ENCODE results near the gene MUC5B.
"Not testable (repeated sequence)": the region's sequence is repeated elsewhere in the genome, so short reads cannot be mapped to it uniquely, and the experiment has no call there.

The MUC5B gene

DNA sequence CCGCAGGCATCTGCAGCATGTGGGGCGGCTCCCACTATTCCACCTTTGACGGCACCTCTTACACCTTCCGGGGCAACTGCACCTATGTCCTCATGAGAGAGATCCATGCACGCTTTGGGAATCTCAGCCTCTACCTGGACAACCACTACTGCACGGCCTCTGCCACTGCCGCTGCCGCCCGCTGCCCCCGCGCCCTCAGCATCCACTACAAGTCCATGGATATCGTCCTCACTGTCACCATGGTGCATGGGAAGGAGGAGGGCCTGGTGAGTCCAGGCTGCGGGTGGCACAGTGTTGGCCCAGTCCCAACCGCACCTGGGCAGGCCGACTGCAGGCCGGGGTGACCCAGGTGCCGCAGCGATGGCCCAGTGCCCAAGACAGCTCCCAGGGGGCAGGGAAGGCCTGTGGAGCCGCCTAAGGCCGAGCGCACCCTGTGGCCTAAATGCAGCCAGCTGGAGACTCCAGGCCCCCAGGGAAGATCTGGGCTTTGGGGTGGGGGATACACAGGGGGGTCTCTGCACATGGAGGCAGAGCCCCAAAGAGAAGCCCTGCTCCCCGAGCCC is 31.3 kb downstream of the MUC5B start:
- DNase-seq, result no peak

GRCh38 chr11:1254733-1255132 is 31.9 kb downstream of the MUC5B start:
- DNase-seq, result no peak

- DNase-seq, result no peak
Observed at GRCh38 chr11:1255151-1255550, 32.3 kb downstream of the MUC5B start.

DNA sequence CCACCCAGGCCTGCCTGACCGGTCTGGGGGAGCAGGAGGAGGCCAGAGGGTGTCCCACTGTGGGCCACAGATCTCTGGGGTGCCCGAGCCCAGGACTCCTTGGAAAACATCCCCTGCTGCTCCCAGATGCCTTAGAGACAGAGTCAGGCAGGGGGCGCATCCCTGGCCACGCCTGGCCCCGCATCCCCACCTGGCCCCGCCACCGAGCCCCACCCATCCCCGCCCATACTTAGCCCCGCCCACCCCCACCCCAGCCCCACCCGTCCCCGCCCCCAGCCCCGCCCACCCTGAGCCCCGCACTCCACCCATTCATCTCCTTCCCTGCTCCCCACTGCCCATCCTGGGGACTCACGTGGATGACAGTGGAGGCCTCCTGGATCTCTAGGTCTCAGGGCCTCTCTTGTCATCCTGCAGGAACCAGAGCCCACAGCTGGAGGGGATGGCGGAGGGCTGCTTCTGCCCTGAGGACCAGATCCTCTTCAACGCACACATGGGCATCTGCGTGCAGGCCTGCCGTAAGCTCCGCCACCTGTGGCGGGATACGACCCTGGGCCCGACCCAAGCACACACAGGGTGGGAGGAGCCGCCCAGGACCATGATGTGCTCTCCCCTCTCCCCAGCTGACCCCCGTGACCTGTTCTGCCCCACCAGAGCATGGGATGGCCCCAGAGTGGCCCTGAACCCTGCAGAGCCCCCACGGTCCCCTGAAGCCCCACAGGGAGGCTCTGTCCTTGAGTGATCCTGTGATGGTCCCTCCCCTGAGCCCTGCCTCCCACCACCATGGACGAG is 33.6 kb downstream of the MUC5B start:
- DNase-seq, result no peak

- DNase-seq, result no peak
Observed at GRCh38 chr11:1257366-1257765, 34.5 kb downstream of the MUC5B start.

GRCh38 chr11:1257916-1258315 is 35.0 kb downstream of the MUC5B start:
- no peak for DNase-seq

GRCh38 chr11:1258401-1259075 is 35.7 kb downstream of the MUC5B start:
- DNase-seq, result no peak

GRCh38 chr11:1259076-1259461 is 36.2 kb downstream of the MUC5B start:
- DNase-seq, result no peak

DNA sequence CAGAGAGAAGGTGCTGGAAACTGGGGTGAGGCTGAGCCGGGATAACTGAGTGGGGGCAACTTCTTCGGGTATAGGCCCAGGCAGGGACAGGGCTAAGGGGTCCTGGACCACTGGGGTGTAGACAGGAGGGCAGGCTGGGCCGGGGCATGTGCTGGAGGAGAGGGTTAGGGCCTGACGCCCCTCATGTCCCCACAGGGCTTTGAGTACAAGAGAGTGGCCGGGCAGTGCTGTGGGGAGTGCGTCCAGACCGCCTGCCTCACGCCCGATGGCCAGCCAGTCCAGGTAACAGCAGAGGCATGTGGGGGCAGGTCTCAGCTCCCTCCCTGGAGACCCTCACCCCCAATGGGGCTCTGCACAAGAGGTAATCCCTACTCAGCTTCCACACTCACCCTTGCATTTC is 36.7 kb downstream of the MUC5B start:
- DNase-seq, result no peak

DNA sequence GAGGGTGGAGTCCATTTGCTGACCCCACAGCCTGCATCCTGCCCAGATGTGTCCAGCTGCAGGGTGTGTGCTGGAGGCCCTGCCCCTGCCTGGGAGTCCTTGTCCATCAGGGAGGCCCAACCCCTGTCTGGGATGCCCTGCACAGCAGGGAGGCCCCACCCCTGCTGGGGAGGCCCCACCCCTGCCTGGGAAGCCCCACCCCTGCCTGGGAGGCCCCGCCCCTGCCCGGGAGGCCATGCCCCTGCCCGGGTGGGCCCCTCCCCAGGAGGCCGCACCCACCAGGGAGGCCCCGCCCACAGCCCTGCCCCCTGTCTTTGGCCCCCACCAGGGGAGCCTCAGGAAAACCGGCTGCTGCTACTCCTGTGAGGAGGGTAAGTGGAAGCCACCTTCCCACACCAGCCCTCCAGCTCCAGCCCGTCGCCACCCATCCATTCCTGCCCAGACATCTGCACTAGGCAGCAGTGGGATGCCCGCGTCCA is 37.2 kb downstream of the MUC5B start:
- peak; percentile 12 for DNase-seq

- DNase-seq, result no peak
Observed at GRCh38 chr11:1260620-1261019, 37.8 kb downstream of the MUC5B start.

- DNase-seq, result no peak
Observed at GRCh38 chr11:1261241-1262071, 38.6 kb downstream of the MUC5B start.

- DNase-seq, result peak; percentile 83
Observed at GRCh38 chr11:1262172-1263006, 39.5 kb downstream of the MUC5B start.

DNA sequence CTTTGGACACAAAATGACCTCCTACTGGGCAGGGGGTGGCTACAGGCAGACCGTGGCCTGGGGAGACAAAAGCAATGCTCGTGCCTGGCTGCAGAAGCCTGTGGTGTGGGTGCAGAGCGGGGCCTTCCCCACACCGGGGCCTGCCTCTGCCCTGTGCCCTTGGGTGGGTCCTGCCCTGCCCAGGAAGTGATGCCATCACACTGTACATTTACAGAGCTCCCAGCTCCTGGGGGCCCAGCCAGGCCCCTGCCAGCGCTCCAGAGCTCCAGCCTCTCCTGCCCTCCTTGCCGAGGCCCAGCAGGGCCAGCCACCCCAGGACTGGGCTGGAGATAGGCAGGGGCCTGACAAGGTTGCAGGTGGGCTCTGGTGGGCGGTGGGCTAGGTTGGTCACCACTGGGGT is 40.1 kb downstream of the MUC5B start:
- DNase-seq, result no peak

- DNase-seq, result peak; percentile 76
Observed at GRCh38 chr11:1264444-1264843, 41.6 kb downstream of the MUC5B start.

DNA sequence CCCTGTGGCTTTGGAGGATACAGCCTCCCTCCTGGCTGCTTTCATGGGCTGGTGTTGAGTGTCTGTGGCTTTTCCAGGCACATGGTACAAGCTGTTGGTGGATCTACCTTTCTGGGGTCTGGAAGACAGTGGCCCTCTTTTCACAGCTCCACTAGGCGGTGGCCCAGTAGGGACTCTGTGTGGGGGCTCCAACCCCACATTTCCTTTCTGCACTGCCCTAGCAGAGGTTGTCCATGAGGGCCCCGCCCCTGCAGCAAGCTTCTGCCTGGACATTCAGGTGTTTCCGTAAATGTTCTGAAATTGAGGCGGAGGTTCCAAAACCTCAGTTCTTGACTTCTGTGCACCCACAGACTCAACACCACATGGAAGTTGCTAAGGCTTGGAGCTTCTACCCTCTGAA is 42.6 kb downstream of the MUC5B start:
- DNase-seq, result not testable (repeated sequence)

DNA sequence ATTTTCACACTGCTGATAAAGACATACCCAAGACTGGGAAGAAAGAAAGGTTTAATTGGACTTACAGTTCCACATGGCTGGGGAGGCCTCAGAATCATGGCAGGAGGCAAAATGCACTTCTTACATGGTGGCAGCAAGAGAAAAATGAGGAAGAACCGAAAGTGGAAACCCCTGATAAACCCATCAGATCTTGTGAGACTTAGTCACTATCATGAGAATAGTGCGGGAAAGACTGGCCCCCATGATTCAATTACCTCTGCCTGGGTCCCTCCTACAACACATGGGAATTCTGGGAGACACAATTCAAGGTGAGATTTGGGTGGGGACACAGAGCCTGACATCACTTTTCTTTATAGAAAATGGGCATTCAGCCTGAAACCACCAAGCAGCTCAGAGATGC is 44.1 kb downstream of the MUC5B start:
- DNase-seq, result not testable (repeated sequence)

DNA sequence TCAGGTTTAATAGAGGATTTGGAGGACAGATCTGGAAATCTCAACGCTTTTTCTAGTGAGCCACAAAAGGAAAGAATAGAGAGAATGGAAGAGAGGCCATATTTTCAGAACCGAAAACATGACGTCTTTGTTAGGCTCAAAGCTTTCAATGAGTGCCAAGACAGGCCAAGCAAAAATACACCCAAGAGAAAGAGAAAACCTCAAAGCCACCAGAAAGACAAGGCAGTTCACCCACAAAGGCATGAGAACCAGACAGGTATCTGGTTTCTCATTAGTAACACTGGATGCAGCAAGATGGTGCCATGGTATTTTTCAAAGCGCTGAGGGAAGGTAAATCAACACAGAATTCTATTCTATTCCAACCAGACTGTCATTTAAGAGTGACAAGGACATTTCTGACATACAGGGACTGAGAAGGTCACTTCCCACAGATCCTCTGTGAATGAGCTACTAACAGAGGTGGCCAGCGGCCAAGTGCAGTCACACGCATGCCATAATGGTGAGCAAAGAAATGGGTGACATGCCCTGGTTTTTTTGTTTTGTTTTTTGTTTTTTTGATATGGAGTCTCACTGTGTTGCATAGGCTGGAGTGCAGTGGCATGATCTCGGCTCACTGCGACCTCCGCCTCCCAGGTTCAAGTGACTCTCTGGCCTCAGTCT is 44.7 kb downstream of the MUC5B start:
- DNase-seq, result no peak

DNA sequence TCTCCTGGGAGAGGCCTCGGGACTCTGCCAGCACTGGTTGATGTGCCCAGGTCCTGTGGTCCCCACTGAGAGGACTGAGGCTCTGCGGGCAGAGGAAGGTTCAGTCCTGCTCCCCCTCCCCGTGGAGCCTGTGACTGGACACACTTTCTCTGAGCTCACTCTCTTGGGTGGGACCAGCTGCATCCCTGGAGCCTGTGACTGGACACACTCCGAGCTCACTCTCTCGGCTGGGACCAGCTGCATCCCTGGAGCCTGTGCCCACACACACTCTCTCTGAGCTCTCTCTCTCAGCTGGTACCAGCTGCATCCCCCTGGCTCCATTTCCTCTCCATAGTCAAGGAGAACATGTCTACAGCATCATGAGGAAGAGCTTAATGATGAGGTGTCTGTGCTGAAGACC is 47.1 kb downstream of the MUC5B start:
- DNase-seq, result no peak

DNA sequence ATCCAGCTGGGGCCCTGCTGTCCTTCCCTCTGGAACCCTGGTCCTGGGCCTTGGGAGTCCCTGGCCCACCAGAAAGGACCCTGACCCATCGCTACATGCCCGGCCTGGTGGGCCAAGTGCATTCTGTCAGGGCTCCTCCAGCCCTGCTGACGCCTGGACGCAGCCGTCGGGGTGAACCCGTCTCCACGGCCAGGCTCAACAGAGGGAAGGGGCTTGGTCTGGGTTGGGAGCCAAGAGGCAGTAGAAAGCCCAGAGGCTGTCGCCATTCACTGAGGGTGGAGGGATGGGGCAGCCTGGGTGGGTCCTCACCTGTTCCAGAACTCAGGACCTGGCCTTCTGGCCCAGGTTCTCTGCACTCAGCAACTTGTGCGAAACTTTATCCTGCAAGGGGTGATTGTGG is 47.6 kb downstream of the MUC5B start:
- DNase-seq, result no peak

- DNase-seq, result no peak
Observed at GRCh38 chr11:1271002-1271401, 48.1 kb downstream of the MUC5B start.

DNA sequence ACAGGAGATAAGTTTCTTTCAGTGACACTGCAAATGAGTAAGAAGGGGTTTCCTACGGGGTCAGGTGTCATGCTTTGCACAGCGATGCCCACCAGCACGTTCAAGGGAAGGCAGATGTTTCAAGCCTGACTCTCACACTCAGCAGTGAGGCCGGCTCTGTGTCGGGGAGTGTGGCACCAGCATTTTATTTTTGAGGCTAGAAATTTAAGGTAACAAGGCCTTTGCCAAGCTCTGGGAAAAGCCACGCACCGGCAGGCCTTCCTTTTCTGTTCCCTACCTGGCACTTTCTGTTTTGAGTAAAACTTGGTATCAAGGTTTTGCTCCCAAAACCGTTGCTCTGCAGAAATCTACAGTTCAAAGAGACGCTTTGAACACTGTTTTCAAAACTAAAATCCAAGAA is 48.5 kb downstream of the MUC5B start:
- DNase-seq, result no peak

All from fibroblast of skin of right biceps (primary cell).